ENCODE measurements around the gene FGFBP1. TPM values are rescaled to one million over a fixed set of nuclear protein-coding genes. Genes with fewer than 3 reads are reported as not detected.

FGFBP1 gene
- total and polyA plus RNA-seq, 9 of the 15 experiments (the other 6 are each of a cell fraction or from before 2014, with no cell fraction given), result not detected

- TF ChIP-seq ATF6 (CRISPR knock-in tag; IDR thresholded peaks at IDR 0.05) (no peak), ZBTB49 (CRISPR knock-in tag; IDR thresholded peaks at IDR 0.05; ENCODE audit: borderline replicate concordance) (no peak)
Observed at GRCh38 chr4:15888515-15888914, 50.0 kb downstream of the FGFBP1 start (continued).

Other genes with a start within 250 kb of the FGFBP1 start
- not detected in 2 replicates for gene BST1, start 235.7 kb downstream of the FGFBP1 start, total RNA-seq (2014; rRNA removed)
- gene BST1, start 235.7 kb downstream of the FGFBP1 start, total RNA-seq (2014; rRNA removed; fragmentation: Illumina TruSeq; extraction: Trizol), result not detected in 2 replicates
- gene BST1, start 235.7 kb downstream of the FGFBP1 start, total RNA-seq (2015; rRNA removed; fragmentation: Illumina TruSeq; extraction: Trizol), result not detected in 2 replicates
- gene BST1, start 235.7 kb downstream of the FGFBP1 start, total RNA-seq (2021), result not detected in 2 replicates
- 0.07 TPM in 2 replicates for gene BST1, start 235.7 kb downstream of the FGFBP1 start, polyA plus RNA-seq (2011; rRNA removed)
- not detected in 2 replicates for gene BST1, start 235.7 kb downstream of the FGFBP1 start, polyA plus RNA-seq (2014; fragmentation: Illumina TruSeq; extraction: Trizol)
- under 1 TPM; 0.04 to 0.38 TPM for gene BST1, start 235.7 kb downstream of the FGFBP1 start, polyA plus RNA-seq (2014; fragmentation: Nextera tagmentation; extraction: Ambion mirVana)
- not detected in 2 replicates for gene BST1, start 235.7 kb downstream of the FGFBP1 start, polyA plus RNA-seq (2014; rRNA removed)
- 0.12 TPM in 1 of 2 replicates, not detected in the other for gene CD38, start 160.4 kb downstream of the FGFBP1 start, total RNA-seq (2014; rRNA removed)
- not detected in 2 replicates for gene CD38, start 160.4 kb downstream of the FGFBP1 start, total RNA-seq (2014; rRNA removed; fragmentation: Illumina TruSeq; extraction: Trizol)
- gene CD38, start 160.4 kb downstream of the FGFBP1 start, total RNA-seq (2015; rRNA removed; fragmentation: Illumina TruSeq; extraction: Trizol), result 0.04 TPM in 1 of 2 replicates, not detected in the other
- 0.04 TPM in 1 of 2 replicates, not detected in the other for gene CD38, start 160.4 kb downstream of the FGFBP1 start, total RNA-seq (2021)
- gene CD38, start 160.4 kb downstream of the FGFBP1 start, polyA plus RNA-seq (2011; rRNA removed), result 0.01 and 0.04 TPM in 2 replicates
- gene CD38, start 160.4 kb downstream of the FGFBP1 start, polyA plus RNA-seq (2014; fragmentation: Illumina TruSeq; extraction: Trizol), result not detected in 2 replicates
- gene CD38, start 160.4 kb downstream of the FGFBP1 start, polyA plus RNA-seq (2014; fragmentation: Nextera tagmentation; extraction: Ambion mirVana), result under 1 TPM in 1 of 2 experiments, not detected in 1; 0.06 TPM
- gene CD38, start 160.4 kb downstream of the FGFBP1 start, polyA plus RNA-seq (2014; rRNA removed), result not detected in 2 replicates
- gene FGFBP2, start 24.4 kb upstream of the FGFBP1 start, total RNA-seq (2014; rRNA removed), result not detected in 2 replicates
- not detected in 2 replicates for gene FGFBP2, start 24.4 kb upstream of the FGFBP1 start, total RNA-seq (2014; rRNA removed; fragmentation: Illumina TruSeq; extraction: Trizol)
- not detected in 2 replicates for gene FGFBP2, start 24.4 kb upstream of the FGFBP1 start, total RNA-seq (2015; rRNA removed; fragmentation: Illumina TruSeq; extraction: Trizol)
- gene FGFBP2, start 24.4 kb upstream of the FGFBP1 start, total RNA-seq (2021), result not detected in 2 replicates
- gene FGFBP2, start 24.4 kb upstream of the FGFBP1 start, polyA plus RNA-seq (2011; rRNA removed), result not detected in 2 replicates
- not detected in 2 replicates for gene FGFBP2, start 24.4 kb upstream of the FGFBP1 start, polyA plus RNA-seq (2014; fragmentation: Illumina TruSeq; extraction: Trizol)
- gene FGFBP2, start 24.4 kb upstream of the FGFBP1 start, polyA plus RNA-seq (2014; fragmentation: Nextera tagmentation; extraction: Ambion mirVana), result not detected
- gene FGFBP2, start 24.4 kb upstream of the FGFBP1 start, polyA plus RNA-seq (2014; rRNA removed), result not detected in 2 replicates
- gene PROM1, start 145.3 kb upstream of the FGFBP1 start, total RNA-seq (2014; rRNA removed), result not detected in 2 replicates
- gene PROM1, start 145.3 kb upstream of the FGFBP1 start, total RNA-seq (2014; rRNA removed; fragmentation: Illumina TruSeq; extraction: Trizol), result not detected in 2 replicates
- not detected in 2 replicates for gene PROM1, start 145.3 kb upstream of the FGFBP1 start, total RNA-seq (2015; rRNA removed; fragmentation: Illumina TruSeq; extraction: Trizol)
- gene PROM1, start 145.3 kb upstream of the FGFBP1 start, total RNA-seq (2021), result 0.45 TPM in 1 of 2 replicates, not detected in the other
- gene PROM1, start 145.3 kb upstream of the FGFBP1 start, polyA plus RNA-seq (2011; rRNA removed), result not detected in 2 replicates
- not detected in 2 replicates for gene PROM1, start 145.3 kb upstream of the FGFBP1 start, polyA plus RNA-seq (2014; fragmentation: Illumina TruSeq; extraction: Trizol)
- gene PROM1, start 145.3 kb upstream of the FGFBP1 start, polyA plus RNA-seq (2014; fragmentation: Nextera tagmentation; extraction: Ambion mirVana), result not detected
- gene PROM1, start 145.3 kb upstream of the FGFBP1 start, polyA plus RNA-seq (2014; rRNA removed), result 0.05 TPM in 1 of 2 replicates, not detected in the other